GM18868 (cell line): ENCODE measurements around the gene GALNT17.

Experiments
- ATAC-seq: cut with Tn5 transposase; IDR thresholded peaks from one replicate; pipeline ENCODE4 v1.9.1; 2021; ENCODE audit warnings: mild to moderate bottlenecking, moderate library complexity; ENCODE audit not compliant: unreplicated experiment

GALNT17 gene

DNA sequence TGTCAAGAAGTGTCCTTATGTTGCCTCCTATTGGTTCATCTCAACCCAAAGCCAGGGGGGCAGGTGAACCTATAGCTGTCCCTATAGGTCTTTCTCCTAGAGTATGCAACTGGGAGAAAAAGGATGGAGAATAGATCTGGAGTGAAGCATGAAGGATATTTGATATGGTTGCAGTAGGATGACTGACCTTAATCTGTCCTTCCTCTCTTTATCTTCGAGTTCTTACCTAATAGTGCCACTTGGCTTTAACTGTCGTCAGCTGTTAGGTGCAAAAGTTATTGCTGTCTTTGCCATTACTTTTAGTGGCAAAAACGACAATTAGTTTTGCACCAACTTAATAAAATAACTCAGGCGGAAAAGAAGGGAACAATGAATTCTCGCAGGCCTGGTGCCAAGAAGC, 196.0 kb downstream of the GALNT17 start:
- ATAC-seq = no peak

DNA sequence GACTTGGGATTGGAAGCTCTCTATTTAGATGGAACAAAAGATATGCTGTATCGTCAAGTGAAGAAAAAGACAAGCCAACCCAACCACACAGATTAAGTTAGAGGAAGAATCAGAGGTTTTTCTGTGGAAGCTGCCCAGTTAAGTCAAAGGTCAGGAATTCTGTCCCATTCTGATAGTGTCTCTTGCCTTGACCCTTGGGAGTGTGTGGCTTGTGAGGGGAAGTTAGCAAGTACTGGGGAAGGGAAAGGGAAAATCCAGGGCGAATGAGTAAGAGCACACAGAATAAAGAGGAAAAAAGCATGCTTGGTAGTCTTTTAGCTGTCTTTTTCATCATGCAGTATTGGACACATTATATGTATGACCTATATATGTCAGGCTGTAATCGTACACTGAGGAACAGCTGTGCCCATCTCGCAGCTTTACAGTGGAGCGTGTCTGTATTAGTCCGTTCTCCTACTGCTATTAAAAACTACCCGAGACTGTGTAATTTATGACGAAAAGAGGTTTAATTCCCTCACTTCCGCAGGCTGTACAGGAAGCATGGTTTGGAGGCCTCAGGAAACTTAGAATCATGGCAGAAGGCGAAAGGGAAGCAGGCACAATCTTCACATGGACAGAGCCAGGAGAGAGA, 197.2 kb downstream of the GALNT17 start:
- no peak for ATAC-seq

DNA sequence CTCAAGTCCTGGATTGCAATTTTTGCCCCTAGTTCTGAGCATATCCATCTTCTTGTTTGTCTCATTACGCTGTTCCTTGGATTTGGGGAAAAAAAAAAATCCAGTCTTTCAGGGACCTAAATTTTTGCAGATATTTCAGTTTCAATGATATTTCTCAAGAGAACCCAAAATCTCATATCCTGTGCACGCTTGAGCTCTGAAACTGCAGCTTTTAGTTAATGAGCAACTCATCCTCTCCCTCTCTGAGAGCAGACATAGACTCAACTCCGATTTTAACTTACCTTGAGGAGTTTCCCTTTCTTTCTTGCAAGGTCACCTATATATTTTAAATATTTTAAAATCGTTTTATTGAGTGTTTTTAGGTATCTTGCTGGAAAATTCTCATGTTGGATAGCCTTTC, 200.3 kb downstream of the GALNT17 start:
- ATAC-seq = no peak

DNA sequence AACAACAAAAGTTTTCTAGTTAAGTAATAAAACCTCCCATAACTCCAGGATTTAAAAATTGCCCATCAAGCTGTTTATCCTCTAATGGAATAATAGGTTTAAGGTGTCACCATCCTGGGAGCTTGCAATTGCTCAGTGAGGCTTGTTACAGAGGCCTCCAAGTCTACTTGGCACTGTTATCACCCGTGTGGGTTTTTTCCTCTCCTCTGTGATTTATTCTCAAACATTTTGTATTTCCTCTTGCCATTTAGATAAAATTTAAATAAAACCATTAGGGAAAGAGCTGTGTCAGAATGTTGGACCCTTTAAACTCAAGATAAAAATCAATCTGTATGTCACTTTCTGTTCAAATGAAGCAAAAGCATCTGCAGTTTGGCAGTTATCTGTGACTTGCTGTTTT, 202.6 kb downstream of the GALNT17 start:
- no peak for ATAC-seq

DNA sequence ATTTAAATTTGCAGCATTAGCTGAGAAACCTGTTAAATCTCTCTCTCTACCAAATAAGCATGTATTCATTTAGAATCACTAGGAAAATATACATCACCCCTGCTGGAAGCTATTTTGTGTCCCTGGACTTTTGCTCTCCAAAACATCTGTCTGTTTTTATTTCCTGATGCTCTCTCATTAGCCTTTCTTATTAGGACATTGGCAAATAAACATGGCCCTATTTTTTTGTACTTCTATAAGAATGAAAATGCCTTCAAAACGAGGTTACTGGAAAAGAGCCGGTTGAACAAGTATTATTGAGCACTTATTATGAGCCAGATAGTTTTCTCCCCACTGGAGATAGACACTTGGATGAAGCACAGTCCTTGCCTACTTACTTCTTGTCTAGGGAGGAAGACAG, 206.9 kb downstream of the GALNT17 start:
- ATAC-seq = no peak

DNA sequence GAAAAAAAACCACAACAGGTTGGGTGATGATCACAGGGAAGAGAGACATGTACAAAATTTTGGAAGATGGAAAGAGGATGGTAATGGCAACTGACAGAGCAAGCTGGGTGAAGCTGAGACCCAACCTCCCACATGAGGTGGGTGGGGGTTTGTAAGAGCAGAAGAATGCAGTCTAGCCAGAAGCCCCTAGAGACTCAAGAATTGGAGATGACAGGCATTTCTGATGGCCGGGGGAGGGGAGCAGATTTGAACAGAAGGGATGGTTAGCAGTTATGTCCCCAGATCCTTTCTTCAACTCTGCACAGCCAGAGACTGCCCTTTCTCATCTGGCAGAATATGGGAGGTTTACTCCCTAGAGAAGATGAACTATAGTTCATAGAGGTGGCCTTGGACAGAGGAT, 208.0 kb downstream of the GALNT17 start:
- ATAC-seq = no peak

DNA sequence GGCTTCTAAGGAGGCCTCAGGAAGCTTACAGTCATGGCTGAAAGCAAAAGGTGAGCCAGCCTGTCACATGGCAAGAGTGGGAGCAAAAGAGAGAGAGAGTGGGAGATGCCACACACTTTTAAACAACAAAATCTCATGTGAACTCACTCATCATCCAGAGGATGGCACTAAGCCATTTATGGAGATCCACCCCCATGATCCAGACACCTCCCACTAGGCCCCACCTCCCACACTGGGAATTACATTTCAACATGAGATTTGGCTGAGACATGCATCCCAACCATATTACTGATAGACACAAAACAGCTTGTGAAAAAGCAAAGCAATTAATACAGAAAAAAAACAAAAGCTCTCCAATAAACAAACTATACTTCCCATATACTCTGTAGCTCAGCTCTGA, 210.3 kb downstream of the GALNT17 start:
- ATAC-seq = no peak

DNA sequence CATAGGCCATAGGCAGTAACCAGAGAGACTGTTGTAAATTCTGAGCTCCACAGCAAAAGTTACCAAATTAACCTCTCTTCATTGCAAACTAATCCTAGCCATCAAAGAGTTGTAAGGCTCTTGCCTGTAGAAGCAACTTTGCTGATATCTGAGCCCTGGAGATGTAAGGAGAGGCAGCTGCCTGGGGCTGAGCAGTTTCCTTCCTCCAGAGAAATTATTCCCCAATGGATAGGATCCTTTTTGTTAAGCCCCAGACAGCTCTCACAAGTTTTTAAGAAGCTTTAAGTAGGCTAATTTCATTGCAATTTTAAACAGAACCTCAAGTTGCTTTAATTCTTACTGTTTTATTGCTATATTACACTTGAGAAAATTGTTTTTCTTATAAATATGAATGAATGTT, 211.1 kb downstream of the GALNT17 start:
- ATAC-seq = no peak

DNA sequence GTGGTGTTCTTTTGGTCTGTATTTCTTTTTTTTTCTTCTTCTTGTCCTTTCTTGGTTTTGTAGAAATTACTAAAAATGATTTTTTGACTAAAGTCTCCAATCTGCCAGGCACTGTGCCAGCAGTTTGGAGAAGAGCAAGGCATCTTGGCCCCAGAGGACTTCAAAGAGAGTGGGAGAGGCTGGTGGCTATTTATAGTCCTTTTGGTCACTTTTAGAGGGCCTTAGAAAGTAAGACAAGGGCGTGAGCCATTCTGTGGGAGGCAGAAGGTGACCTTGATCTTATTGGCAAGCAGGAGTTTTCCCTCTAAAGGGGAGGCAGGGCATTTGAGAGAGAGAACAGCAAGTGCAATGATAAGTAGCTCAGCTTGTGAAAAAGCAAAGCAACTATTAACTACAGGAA, 211.9 kb downstream of the GALNT17 start:
- ATAC-seq = no peak

DNA sequence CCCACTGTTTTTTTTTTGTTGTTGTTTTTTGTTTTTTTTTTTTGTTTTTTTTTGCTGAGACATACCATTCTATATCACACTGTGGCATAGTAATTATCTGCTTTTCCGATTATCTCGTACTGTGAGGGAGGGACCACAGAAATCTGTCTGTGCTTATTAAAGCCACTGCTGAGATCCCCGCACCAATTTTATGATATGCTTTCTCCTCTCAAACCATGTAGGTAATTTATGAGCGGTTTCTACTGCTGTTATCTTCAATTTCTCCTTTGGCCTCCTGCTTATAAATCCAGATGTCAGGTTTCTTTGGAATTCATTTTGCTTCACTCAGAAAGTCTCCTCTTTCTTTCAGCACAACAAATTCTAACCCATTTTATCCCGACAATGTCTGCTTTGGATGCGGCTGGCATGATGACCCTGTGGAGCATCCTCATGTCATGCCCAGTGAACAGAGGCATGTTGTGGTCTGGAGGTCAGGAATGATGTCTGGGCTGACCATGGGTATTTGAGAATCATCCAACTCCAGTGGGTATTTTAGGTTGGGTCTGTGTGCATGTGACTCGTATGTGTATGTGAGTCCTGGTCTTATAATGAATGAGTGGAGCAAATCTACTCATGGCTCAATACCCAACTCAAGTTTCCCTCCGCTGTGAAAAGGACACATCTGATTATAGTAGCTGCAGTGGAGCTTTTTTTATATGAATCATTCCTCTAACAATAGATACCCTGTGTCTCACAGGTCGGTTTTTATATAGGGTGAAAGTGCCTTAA, 213.4 kb downstream of the GALNT17 start:
- no peak for ATAC-seq

DNA sequence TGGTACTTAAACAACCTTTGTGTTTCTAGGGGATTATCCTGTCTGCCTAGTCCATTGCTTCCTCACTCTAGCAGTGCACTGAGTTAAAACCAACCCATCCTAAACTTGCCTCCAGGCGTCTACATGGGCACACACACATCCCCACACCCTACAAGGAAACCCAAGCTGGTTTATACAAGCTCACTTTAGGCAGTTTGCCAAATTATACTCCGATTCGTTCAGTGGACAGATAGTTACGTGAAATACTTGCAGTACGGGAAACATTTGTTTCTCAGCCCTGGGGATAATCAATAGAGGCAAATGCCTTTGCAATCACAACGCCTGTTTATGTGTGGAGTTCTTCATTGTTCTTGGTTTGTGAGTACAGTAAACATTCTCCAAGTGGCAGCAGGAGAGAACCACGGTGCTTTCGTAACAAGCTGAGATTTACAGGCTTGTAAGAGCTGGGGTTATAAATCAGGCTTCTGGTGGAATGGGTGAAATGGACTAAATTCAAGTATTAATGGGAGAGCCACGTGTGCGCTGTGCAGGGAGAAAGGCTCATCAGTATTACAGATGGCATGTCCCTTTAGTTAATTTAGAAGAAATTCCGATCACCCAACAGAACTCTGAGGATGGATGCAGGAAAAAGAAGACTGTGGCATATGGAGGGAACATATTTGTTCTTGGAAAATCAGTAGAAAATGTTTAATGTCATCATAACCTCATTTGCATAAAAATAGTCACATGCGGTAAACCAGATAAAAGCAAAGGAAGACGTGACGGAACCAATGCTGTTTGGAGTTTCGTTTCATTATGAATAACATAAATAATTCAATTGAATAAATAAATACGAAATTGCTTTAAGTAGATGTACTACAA, 217.1 kb downstream of the GALNT17 start:
- ATAC-seq = no peak

DNA sequence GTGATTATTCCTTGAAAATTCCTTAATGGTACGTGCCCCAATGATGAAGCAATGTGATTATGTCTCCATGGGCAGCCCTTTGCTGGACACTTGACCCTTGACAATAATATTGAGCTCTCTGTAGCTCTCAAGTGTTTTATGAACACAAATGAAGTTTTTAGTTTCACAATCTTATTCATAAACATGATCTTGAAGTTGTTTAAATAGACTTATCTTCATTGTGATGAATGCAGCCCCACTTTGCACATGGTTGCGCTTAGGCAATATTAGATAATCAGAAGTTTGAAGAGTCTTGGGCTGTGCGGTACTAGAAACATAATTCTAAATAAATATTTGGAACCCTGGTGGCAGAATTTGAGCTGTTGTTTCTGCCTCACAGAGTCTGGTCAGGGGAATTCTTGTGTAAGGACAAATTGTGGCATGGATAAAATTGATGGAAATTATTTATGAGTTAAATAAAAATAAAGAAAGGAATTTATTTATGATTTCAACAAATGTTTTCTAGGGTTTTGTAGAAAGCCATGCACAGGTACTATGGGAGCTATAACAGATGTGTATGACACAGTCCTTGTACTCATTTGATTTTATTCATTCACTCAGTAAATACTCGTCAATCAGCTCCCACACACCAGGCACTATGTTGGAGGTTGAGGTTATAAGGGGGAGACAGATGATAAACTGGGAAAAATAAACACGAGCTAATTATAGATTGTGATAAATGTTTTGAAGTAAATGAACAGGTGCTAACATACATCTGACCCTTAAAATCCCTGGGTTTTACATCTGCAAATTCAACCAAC, 217.9 kb downstream of the GALNT17 start:
- no peak for ATAC-seq

DNA sequence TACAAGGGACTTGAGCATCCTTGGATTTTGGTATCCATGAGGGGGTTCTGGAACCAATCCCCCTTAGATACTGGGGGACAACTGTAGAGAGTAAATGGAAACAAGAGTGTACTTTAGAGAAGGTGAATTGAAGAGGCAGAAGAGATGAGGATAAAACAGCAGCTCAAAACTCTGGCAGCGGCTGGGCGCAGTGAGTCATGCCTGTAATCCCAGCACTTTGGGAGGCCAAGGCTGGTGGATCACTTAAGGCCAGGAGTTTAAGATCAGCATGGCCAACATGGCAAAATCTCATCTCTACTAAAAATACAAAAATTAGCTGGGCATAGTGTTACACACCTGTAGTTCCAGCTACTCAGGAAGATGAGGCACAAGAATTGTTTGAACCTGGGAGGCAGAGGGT, 218.7 kb downstream of the GALNT17 start:
- no peak for ATAC-seq

DNA sequence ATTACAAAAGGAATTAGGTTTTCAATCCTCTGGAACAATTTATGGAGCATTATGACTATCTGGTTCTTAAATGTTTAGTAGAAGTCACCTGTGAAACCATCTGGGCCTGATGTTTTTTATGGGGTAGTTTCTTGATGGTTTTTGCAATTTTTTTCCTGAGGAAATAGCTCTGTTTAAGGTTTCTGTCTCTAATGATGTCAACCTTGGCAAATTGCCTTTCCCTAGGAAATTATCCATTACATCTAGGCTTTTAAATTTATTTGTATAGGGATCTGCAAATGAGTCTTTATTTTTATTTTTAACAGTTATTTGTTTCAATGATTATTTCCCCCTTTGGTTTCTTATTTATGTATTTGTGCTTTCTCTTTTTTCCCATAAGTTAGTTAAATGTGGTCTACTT, 222.8 kb downstream of the GALNT17 start:
- ATAC-seq = no peak

DNA sequence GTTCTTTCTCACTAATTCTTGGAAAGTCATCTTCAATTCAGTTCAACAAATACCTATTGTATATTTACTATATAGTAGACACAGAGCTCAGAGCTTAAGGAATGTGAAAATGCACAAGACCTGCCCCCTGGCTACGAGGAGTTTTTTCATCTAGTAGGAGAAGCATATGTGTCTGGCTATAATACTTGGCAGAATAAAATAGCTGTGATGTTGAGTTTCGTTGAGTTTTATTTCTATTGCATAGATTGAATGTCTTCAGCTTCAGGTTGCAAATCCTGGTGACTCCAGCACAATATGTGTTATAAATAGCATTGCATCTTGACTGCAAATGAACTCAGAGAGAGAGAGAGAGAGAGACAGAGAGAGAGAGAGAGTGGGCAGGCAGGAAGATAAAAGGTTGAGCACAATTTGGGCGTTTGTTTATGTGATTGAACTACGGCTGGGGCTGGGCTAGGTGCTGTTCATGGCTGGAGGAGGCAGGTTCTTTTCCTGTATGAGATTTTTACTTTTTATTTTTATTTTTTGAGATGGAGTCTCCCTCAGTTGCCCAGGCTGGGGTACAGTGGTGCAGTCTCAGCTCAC, 229.6 kb downstream of the GALNT17 start:
- ATAC-seq = no peak

DNA sequence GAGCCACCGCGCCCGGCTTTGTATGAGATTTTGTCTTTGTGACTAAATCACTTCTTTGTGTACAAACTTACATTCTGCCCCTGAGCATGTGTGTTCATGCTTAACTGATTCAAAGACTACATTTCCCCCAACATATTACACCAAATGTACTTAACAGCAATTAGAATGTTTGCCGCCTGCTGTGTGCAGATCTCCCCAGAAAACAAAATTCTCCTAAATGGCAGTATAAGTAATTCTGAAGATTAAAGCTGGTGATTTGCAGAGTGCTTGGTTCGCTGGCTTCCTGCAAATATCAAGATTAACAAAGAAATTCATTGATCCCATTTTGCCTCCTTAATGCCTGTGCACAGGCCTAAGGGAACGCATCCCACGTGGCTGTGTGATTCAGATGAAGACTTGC, 230.3 kb downstream of the GALNT17 start:
- no peak for ATAC-seq

DNA sequence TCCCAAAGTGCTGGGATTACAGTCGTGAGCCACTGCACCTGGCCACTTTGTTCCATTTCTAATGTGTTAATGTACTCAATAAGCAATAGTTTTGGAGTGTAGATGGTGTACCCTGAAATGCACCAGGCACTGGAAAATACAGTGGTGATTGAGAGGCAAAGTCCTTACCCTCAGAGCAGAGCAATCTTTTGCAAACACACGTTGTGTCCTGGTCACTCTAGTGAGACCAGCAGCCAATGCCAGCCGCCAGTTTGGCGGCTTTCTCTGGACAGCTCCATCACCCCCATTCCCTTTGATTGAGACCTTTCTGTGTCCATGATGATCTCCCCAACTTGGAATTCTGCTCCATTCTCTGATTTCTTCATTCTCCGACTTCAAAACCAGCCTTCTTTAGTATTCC, 231.3 kb downstream of the GALNT17 start:
- ATAC-seq = no peak

DNA sequence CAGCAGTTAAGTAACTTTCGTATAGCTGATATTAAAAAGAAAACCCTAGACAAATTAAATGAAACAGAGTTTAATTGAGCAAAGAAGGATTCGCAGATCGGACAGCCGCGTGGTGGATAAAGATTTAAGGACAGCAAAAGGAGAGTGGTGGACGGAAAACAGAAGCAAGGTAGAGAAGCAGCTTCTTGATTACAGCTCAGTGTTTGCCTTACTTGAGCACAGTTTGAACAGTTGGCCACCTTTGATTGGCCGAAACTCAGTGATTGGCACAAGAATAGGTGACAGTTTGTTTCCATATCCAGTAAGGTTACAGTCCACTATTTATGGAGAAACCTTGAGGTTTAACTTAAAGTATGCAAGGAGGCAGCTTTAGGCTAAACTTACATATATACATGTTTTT, 231.7 kb downstream of the GALNT17 start:
- no peak for ATAC-seq

DNA sequence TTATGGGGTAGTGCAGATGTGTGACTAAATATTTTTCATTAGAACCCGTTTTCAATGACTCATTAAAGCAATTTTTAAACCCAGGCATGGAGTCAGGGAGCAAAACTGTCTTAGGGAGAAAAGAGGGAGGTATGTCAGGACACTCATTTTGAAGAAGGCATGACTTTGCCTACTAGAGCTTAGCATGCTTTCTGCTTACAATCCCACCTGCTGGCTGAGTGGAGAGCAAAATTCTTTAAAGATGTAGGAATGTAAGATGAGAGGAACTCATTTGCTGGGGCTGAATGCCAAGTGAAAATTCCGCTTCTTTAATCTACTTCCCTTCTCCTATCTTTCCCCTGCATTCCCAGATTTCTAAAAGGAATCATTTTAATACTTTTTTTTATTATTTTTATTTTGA, 232.6 kb downstream of the GALNT17 start:
- ATAC-seq = no peak

DNA sequence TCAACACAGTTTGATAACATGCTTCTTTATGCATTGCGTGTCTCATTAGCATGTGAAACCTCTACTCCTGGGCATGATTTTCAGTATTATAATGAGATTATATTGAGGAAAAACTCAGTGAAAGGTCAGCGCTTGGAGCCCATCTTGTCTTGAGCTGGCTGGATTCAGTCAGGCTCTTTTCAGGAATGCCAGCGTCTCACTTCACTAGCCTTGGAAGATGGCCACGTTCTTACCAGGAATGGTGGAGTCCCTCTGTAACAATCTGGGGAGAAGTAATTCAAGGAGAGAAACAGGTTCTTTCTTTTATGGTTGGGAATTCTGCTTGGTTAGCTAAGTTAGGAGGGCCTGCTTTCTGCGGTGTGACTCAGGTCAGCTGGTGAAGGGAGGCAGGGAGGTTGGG, 241.0 kb downstream of the GALNT17 start:
- ATAC-seq = no peak

DNA sequence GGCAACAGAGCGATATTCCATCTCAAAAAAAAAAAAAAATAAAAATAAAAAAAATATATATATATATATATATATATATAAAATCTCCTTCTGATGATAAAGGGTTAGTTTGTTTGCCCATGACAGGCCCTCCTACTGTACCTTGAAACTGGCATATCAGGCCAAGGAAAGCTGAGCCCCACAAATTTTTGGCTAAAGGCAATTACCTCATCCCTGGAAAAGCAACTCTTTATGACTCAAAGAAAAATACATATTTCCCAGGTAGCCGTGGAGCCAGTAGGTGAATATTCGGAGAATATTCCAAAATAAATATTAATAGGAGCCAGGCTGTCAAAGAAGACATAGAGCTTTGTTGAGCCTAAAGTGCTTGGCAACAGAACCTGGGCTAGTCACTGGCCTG, 245.1 kb downstream of the GALNT17 start:
- no peak for ATAC-seq
